ENCODE results near the gene HIF1A. TPM values are rescaled to one million over a fixed set of nuclear protein-coding genes. Genes with fewer than 3 reads are reported as not detected.

The HIF1A gene
- total and polyA plus RNA-seq, 2 experiments from 2014 or later: 113 to 242 TPM

DNA sequence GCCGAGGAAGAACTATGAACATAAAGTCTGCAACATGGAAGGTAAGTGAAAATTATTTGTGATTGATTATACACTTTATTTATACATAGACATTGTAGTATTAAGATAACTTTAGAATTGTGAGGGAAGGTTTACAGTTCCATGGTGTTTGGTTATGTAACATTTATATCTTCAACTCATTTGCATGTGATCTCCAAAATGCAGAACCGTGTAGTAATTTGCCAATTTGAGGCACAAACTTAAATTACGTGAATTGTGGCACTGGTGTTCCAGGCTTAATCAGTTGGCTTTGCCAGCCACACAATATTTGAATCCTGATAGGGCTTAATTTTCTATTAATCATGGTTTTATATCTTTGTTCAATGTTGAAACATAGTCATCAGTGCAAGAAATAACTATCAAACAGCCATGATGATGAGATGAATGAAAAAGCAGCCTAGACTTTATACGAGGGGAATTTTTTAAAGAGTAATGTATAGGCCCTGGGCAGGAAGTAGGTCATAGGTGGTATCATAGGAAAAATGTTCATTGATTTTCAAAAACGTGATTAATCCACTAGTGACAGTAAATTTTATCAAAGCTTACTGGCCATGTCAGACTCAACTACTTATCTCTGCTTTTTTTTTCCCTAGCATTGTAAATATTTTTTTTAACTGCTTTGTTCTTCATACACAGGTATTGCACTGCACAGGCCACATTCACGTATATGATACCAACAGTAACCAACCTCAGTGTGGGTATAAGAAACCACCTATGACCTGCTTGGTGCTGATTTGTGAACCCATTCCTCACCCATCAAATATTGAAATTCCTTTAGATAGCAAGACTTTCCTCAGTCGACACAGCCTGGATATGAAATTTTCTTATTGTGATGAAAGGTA, 31.7 kb downstream of the HIF1A start:
- Histone ChIP-seq H3K4me2 (no peak overlapping the region), H3K36me3 (ENCODE audit: insufficient read depth) (peaks cover 87% of the 10 kb centered on the region), H3K9me2 (ENCODE audit: insufficient read depth) (no peaks in the 10 kb centered on the region), H3K4me3 (no peak overlapping the region), H3K27me3 (ENCODE audit: insufficient read depth) (no peaks in the 10 kb centered on the region), H3K79me2 (replicated peaks; ENCODE audit: insufficient read depth) (peaks cover 92% of the 10 kb centered on the region), H3F3A (replicated peaks; ENCODE audit: low read depth) (no peaks in the 10 kb centered on the region), H2AFZ (no peak overlapping the region), H3K27ac (ENCODE audit: low read depth) (no peak overlapping the region), H3K4me1 (ENCODE audit: insufficient read depth) (no peaks in the 10 kb centered on the region), H4K20me1 (replicated peaks; ENCODE audit: insufficient read depth) (peaks cover 27% of the 10 kb centered on the region)
- H3K27me3 Mint-ChIP-seq (ENCODE audit: insufficient read depth, low read depth, poor library complexity): no peaks in the 10 kb centered on the region
- no peak for ATAC-seq
- no peak for TF ChIP-seq JUNB (IDR thresholded peaks at IDR 0.05; ENCODE audit: unreplicated experiment)
- no peak for TF ChIP-seq ZNF114 (CRISPR knock-in tag; IDR thresholded peaks at IDR 0.05)
- TF ChIP-seq STAT1 (IDR thresholded peaks at IDR 0.05; ENCODE audit: unreplicated experiment): no peak
- no peak for TF ChIP-seq ZNF462 (CRISPR knock-in tag; IDR thresholded peaks at IDR 0.05)
- TF ChIP-seq ZNF331 (CRISPR knock-in tag; IDR thresholded peaks at IDR 0.05; ENCODE audit: low read depth): no peak
- TF ChIP-seq EZH2phosphoT487 (IDR thresholded peaks at IDR 0.05; ENCODE audit: unreplicated experiment): no peak
- TF ChIP-seq, protein P1, sequence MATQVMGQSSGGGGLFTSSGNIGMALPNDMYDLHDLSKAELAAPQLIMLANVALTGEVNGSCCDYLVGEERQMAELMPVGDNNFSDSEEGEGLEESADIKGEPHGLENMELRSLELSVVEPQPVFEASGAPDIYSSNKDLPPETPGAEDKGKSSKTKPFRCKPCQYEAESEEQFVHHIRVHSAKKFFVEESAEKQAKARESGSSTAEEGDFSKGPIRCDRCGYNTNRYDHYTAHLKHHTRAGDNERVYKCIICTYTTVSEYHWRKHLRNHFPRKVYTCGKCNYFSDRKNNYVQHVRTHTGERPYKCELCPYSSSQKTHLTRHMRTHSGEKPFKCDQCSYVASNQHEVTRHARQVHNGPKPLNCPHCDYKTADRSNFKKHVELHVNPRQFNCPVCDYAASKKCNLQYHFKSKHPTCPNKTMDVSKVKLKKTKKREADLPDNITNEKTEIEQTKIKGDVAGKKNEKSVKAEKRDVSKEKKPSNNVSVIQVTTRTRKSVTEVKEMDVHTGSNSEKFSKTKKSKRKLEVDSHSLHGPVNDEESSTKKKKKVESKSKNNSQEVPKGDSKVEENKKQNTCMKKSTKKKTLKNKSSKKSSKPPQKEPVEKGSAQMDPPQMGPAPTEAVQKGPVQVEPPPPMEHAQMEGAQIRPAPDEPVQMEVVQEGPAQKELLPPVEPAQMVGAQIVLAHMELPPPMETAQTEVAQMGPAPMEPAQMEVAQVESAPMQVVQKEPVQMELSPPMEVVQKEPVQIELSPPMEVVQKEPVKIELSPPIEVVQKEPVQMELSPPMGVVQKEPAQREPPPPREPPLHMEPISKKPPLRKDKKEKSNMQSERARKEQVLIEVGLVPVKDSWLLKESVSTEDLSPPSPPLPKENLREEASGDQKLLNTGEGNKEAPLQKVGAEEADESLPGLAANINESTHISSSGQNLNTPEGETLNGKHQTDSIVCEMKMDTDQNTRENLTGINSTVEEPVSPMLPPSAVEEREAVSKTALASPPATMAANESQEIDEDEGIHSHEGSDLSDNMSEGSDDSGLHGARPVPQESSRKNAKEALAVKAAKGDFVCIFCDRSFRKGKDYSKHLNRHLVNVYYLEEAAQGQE (IDR thresholded peaks at IDR 0.05; ENCODE audit: unreplicated experiment): no peak
- no peak for TF ChIP-seq POLR2AphosphoS5 (IDR thresholded peaks at IDR 0.05; ENCODE audit: low read depth)
- H3K9me3 Mint-ChIP-seq: no peaks in the 10 kb centered on the region
- no peaks in the 10 kb centered on the region for H3K4me1 Mint-ChIP-seq
- DNase-seq (ENCODE audit: low spot score): no peak
- H3K27ac Mint-ChIP-seq: no peak overlapping the region
- H3K36me3 Mint-ChIP-seq (ENCODE audit: low read depth): peaks cover 89% of the 10 kb centered on the region
- no peak overlapping the region for H3K4me3 Mint-ChIP-seq
